B cell (primary cell): ENCODE data around the gene UNC5B. TPM values are rescaled to one million over a fixed set of nuclear protein-coding genes. Genes with fewer than 3 reads are reported as not detected.

ENCODE experiments used
- ATAC-seq: fragments of 200-7000 bp; cut with Tn5 transposase; one replicate; pipeline ENCODE4 v1.10.0; 2021; ENCODE audit warnings: low read depth, mild to moderate bottlenecking, moderate number of reproducible peaks, moderate library complexity
- CTCF ChIA-PET: fragments of 350-600 bp; sonication (Branson Sonifier 250); formaldehyde crosslinking; loops from one replicate; lab custom pipeline; 2021; ENCODE audit warnings: antibody characterized with exemption, inconsistent platforms; lab: Charles Lee
- POLR2A ChIA-PET: fragments of 350-600 bp; sonication (Branson Sonifier 250); formaldehyde crosslinking; loops from one replicate; lab custom pipeline; 2021; ENCODE audit warnings: antibody characterized with exemption; lab: Charles Lee
- DNase-seq: peaks from one replicate; pipeline ENCODE4 v3.0.0; 2013
- H2AFZ ChIP-seq: 2 replicates; pipeline ENCODE4 v1.6.1; 2012; ENCODE audit warnings: mild to moderate bottlenecking, low read depth, low read length; ENCODE audit not compliant: insufficient read depth, poor library complexity, severe bottlenecking
- H3K27ac ChIP-seq, 2 donors: 1 replicate in 1 of 2; 2 replicates in 1 of 2; pipeline ENCODE4 v1.5.1; 2012 to 2013; ENCODE audit warnings: low read length in 2 of 2, mild to moderate bottlenecking in 2 of 2, moderate library complexity in 1 of 2
- H3K27me3 ChIP-seq, 4 experiments: fragments of 200-600 bp in 1 of 4; sonication (generic) in 1 of 4; replicated peaks in 1 of 4; 1 replicate in 2 of 4; 2 replicates in 2 of 4; pipeline versions ENCODE4 v1.6.1 to v1.7.0; 2013 to 2016; ENCODE audit warnings: low read length in 3 of 4, mild to moderate bottlenecking in 2 of 4, mixed read lengths in 1 of 4, moderate library complexity in 1 of 4; ENCODE audit not compliant: insufficient read depth in 4 of 4, control insufficient read depth in 3 of 4; ENCODE audit errors: control extremely low read depth in 1 of 4
- H3K36me3 ChIP-seq, 2 experiments: replicated peaks in 1 of 2; 1 replicate in 1 of 2; 2 replicates in 1 of 2; pipeline versions ENCODE4 v1.6.1 to v1.7.1; 2013; ENCODE audit warnings: low read length in 1 of 2; ENCODE audit not compliant: insufficient read depth in 2 of 2, control insufficient read depth in 1 of 2; ENCODE audit errors: control extremely low read depth in 1 of 2, extremely low read depth in 1 of 2
- H3K4me1 ChIP-seq, 2 donors: fragments of 200-600 bp in 1 of 2; sonication (generic) in 1 of 2; 1 replicate in 1 of 2; 2 replicates in 1 of 2; pipeline versions ENCODE4 v1.5.1 to v1.6.1; 2013 to 2017; ENCODE audit warnings: low read length in 2 of 2; ENCODE audit not compliant: control insufficient read depth in 2 of 2, insufficient read depth in 2 of 2
- H3K4me2 ChIP-seq: replicated peaks from 2 replicates; pipeline ENCODE3; 2012; ENCODE audit warnings: mild to moderate bottlenecking, low read depth, low read length; ENCODE audit not compliant: poor library complexity, severe bottlenecking
- H3K4me3 ChIP-seq, 5 experiments: fragments of 200-600 bp in 1 of 5; sonication (generic) in 1 of 5; 1 replicate in 3 of 5; 2 replicates in 2 of 5; pipeline versions ENCODE4 v1.5.1 to v1.7.0; 2011 to 2016; ENCODE audit warnings: low read length in 4 of 5, mild to moderate bottlenecking in 4 of 5, low read depth in 2 of 5, control low read depth in 1 of 5, moderate library complexity in 1 of 5; ENCODE audit not compliant: insufficient read depth in 1 of 5; ENCODE audit errors: control extremely low read depth in 1 of 5, extremely low read depth in 1 of 5
- H3K79me2 ChIP-seq: fragments of 200-600 bp; sonication (generic); one replicate; pipeline ENCODE4 v1.6.0; 2016; ENCODE audit warnings: low read length; ENCODE audit not compliant: control insufficient read depth, insufficient read depth
- H3K9ac ChIP-seq: fragments of 200-600 bp; sonication (generic); 2 replicates; pipeline ENCODE4 v1.6.1; 2017; ENCODE audit warnings: mild to moderate bottlenecking, low read length, moderate library complexity
- H3K9me3 ChIP-seq, 3 donors: one replicate each; pipeline versions ENCODE4 v1.6.1 to v1.7.1; 2013; ENCODE audit warnings: low read length in 2 of 3; ENCODE audit not compliant: control insufficient read depth in 2 of 3, insufficient read depth in 1 of 3; ENCODE audit errors: control extremely low read depth in 1 of 3
- H4K20me1 ChIP-seq: 2 replicates; pipeline ENCODE4 v1.6.0; 2012; ENCODE audit warnings: mild to moderate bottlenecking, low read length; ENCODE audit not compliant: insufficient read depth, control insufficient read depth, poor library complexity, severe bottlenecking
- H3K27ac Mint-ChIP-seq: one replicate; pipeline ENCODE4 v1.8.0; 2021; ENCODE audit warnings: mixed read lengths
- H3K27me3 Mint-ChIP-seq: one replicate; pipeline ENCODE4 v1.8.0; 2021; ENCODE audit warnings: mixed read lengths
- H3K4me1 Mint-ChIP-seq: one replicate; pipeline ENCODE4 v1.8.0; 2021; ENCODE audit warnings: mixed read lengths
- H3K4me3 Mint-ChIP-seq: one replicate; pipeline ENCODE4 v1.8.0; 2021; ENCODE audit warnings: mixed read lengths
- H3K9me3 Mint-ChIP-seq: one replicate; pipeline ENCODE4 v1.8.0; 2022; ENCODE audit warnings: mixed read lengths; ENCODE audit not compliant: insufficient read depth
- EZH2 ChIP-seq: IDR thresholded peaks from 2 replicates; pipeline ENCODE4 v1.6.1; 2012; ENCODE audit warnings: borderline replicate concordance, low read depth, mild to moderate bottlenecking, moderate library complexity, low read length; ENCODE audit not compliant: insufficient read depth, poor library complexity, severe bottlenecking
- WGBS: methylation state at CpG from one replicate; pipeline ENCODE4 v1.1.5; 2013; ENCODE audit warnings: missing lambda C conversion rate; ENCODE audit not compliant: insufficient coverage; 5-methylcytosine and 5-hydroxymethylcytosine counted together
- intact Hi-C: fragments of 100-400 bp; cut with micrococcal nuclease; formaldehyde crosslinking; loops from one replicate; pipeline ENCODE4 v1.10.0; 2022
- polyA plus RNA-seq: library from polyadenylated mRNA; depleted of rRNA; stranded (reverse); fragments of >200 nt; gene quantifications from 2 replicates; pipeline ENCODE4 v1.2.3, GENCODE V29; 2012
- total RNA-seq, 2 donors: library from RNA; stranded (reverse); fragments of 120-200 nt in 1 of 2; gene quantifications; 1 replicate in 1 of 2; 2 replicates in 1 of 2; pipeline versions ENCODE4 v1.2.3 to v1.2.4, GENCODE V29; 2013 to 2022
- TF ChIP-seq, protein P1 (sequence below): fragments of 200-600 bp; IDR thresholded peaks from one replicate; pipeline ENCODE4 v1.8.0; 2022; ENCODE audit warnings: antibody characterized with exemption, mild to moderate bottlenecking

Gene UNC5B
- total and polyA plus RNA-seq, 2 donors (not counting 1 experiment from before 2014, with no cell fraction given) = not detected

GRCh38 chr10:71203716-71204115 lies 8.7 kb upstream of the UNC5B start:
- H2AFZ ChIP-seq = no peak overlapping the region
- Mint-ChIP-seq H3K9me3 (peaks cover 3% of the 10 kb centered on the region), H3K27me3 (peaks cover 51% of the 10 kb centered on the region), H3K4me3 (no peak overlapping the region), H3K27ac (no peak overlapping the region), H3K4me1 (no peaks in the 10 kb centered on the region)
- no peak overlapping the region for H3K4me2 ChIP-seq
- 90% methylated on average over 5 of the region's 5 CpGs for WGBS
- CTCF ChIA-PET = no interaction called here
- no peak for TF ChIP-seq EZH2
- TF ChIP-seq, protein P1, sequence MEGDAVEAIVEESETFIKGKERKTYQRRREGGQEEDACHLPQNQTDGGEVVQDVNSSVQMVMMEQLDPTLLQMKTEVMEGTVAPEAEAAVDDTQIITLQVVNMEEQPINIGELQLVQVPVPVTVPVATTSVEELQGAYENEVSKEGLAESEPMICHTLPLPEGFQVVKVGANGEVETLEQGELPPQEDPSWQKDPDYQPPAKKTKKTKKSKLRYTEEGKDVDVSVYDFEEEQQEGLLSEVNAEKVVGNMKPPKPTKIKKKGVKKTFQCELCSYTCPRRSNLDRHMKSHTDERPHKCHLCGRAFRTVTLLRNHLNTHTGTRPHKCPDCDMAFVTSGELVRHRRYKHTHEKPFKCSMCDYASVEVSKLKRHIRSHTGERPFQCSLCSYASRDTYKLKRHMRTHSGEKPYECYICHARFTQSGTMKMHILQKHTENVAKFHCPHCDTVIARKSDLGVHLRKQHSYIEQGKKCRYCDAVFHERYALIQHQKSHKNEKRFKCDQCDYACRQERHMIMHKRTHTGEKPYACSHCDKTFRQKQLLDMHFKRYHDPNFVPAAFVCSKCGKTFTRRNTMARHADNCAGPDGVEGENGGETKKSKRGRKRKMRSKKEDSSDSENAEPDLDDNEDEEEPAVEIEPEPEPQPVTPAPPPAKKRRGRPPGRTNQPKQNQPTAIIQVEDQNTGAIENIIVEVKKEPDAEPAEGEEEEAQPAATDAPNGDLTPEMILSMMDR = no peak
- DNase-seq (no peak), ATAC-seq (no peak)
- H3K27ac ChIP-seq = no peak overlapping the region
- peaks cover 0 to under 1% of the 10 kb centered on the region in 2 donors for H3K4me1 ChIP-seq
- no peak overlapping the region for H3K9ac ChIP-seq
- no peaks in the 10 kb centered on the region for H3K79me2 ChIP-seq
- H4K20me1 ChIP-seq = no peaks in the 10 kb centered on the region
- H3K36me3 ChIP-seq = no peaks in the 10 kb centered on the region
- H3K4me3 ChIP-seq = no peak overlapping the region
- POLR2A ChIA-PET = no interaction called here
- intact Hi-C loops = no loop called here
- H3K27me3 ChIP-seq = peaks cover 0 to 9% (median 3%) of the 10 kb centered on the region in 4 experiments
- H3K9me3 ChIP-seq = peaks cover 0 to 2% (median 0%) of the 10 kb centered on the region in 3 donors

GRCh38 chr10:71204746-71205145 lies 7.6 kb upstream of the UNC5B start:
- POLR2A ChIA-PET = no interaction called here
- no CpG with 5 or more reads among the region's 2 CpGs for WGBS
- Histone ChIP-seq H3K9ac (no peak overlapping the region), H4K20me1 (no peaks in the 10 kb centered on the region), H2AFZ (no peak overlapping the region), H3K27me3 (peaks cover 0 to 18% (median 6%) of the 10 kb centered on the region in 4 experiments), H3K4me2 (no peak overlapping the region), H3K4me3 (no peak overlapping the region), H3K27ac (no peak overlapping the region), H3K9me3 (no peaks in the 10 kb centered on the region), H3K4me1 (peaks cover 4 to 5% of the 10 kb centered on the region in 2 donors), H3K79me2 (no peaks in the 10 kb centered on the region), H3K36me3 (no peaks in the 10 kb centered on the region)
- Mint-ChIP-seq H3K4me1 (peaks cover 2% of the 10 kb centered on the region), H3K27ac (no peak overlapping the region), H3K4me3 (no peak overlapping the region), H3K27me3 (peaks cover 52% of the 10 kb centered on the region), H3K9me3 (no peaks in the 10 kb centered on the region)
- intact Hi-C loops = no loop called here
- ATAC-seq = no peak
- TF ChIP-seq EZH2 = no peak
- TF ChIP-seq, protein P1 = no peak
- no peak for DNase-seq
- CTCF ChIA-PET = no interaction called here
